Large intestine (tissue), 3 donors: ENCODE results near the gene MLLT6. TPM values are rescaled to one million over a fixed set of nuclear protein-coding genes. Genes with fewer than 3 reads are reported as not detected.
"Not testable (repeated sequence)": the region's sequence is repeated elsewhere in the genome, so short reads cannot be mapped to it uniquely, and the experiment has no call there.

Experiments
- DNase-seq, 2 donors: peaks; one replicate each; pipeline versions ENCODE4 v3.0.0 to v3.0.0-alpha.2; 2013
- H3K27ac ChIP-seq: one replicate; pipeline ENCODE4 v1.5.1; 2013; ENCODE audit warnings: low read length
- H3K27me3 ChIP-seq: 2 replicates; pipeline ENCODE4 v1.6.1; 2013; ENCODE audit warnings: low read length; ENCODE audit not compliant: control insufficient read depth, insufficient read depth
- H3K36me3 ChIP-seq: 2 replicates; pipeline ENCODE4 v1.6.1; 2013; ENCODE audit warnings: low read length; ENCODE audit not compliant: control insufficient read depth, insufficient read depth
- H3K4me1 ChIP-seq: one replicate; pipeline ENCODE4 v1.6.1; 2013; ENCODE audit warnings: low read length; ENCODE audit not compliant: control insufficient read depth, insufficient read depth
- H3K4me3 ChIP-seq: one replicate; pipeline ENCODE4 v1.5.1; 2013; ENCODE audit warnings: low read length
- H3K9me3 ChIP-seq: one replicate; pipeline ENCODE4 v1.6.1; 2013; ENCODE audit warnings: mild to moderate bottlenecking, low read depth, low read length, moderate library complexity; ENCODE audit not compliant: control insufficient read depth
- WGBS: methylation state at CpG from one replicate; pipeline ENCODE4 v1.1.5; 2013; ENCODE audit warnings: low lambda C conversion rate; ENCODE audit not compliant: insufficient coverage; 5-methylcytosine and 5-hydroxymethylcytosine counted together
- polyA plus RNA-seq: library from polyadenylated mRNA; unstranded; fragments of 120-200 nt; gene quantifications from one replicate; pipeline ENCODE4 v1.2.1, GENCODE V29; 2013

MLLT6 gene
- polyA plus RNA-seq, 1 donor = 98.2 TPM

- H3K4me3 ChIP-seq = no peak overlapping the region
- H3K27me3 ChIP-seq = no peaks in the 10 kb centered on the region
- no peak overlapping the region for H3K27ac ChIP-seq
- no peaks in the 10 kb centered on the region for H3K9me3 ChIP-seq
- H3K4me1 ChIP-seq = peaks cover 15% of the 10 kb centered on the region
- no CpG with 5 or more reads among the region's 12 CpGs for WGBS
- DNase-seq = no peak
- peaks cover 88% of the 10 kb centered on the region for H3K36me3 ChIP-seq
Observed at GRCh38 chr17:38717139-38717745, 12.2 kb downstream of the MLLT6 start.

- no peak overlapping the region for H3K4me3 ChIP-seq
- no CpG with 5 or more reads among the region's 29 CpGs for WGBS
Observed at GRCh38 chr17:38719289-38719942, 14.3 kb downstream of the MLLT6 start.

GRCh38 chr17:38719943-38720641 is 15.0 kb downstream of the MLLT6 start:
- Histone ChIP-seq H3K27me3 (no peaks in the 10 kb centered on the region), H3K4me1 (peaks cover 18% of the 10 kb centered on the region), H3K27ac (no peak overlapping the region), H3K36me3 (peaks cover 80% of the 10 kb centered on the region), H3K9me3 (no peaks in the 10 kb centered on the region), H3K4me3 (no peak overlapping the region)
- no CpG with 5 or more reads among the region's 39 CpGs for WGBS
- no peak for DNase-seq

More at GRCh38 chr17:38719289-38719942, 14.3 kb downstream of the MLLT6 start:
- Histone ChIP-seq H3K36me3 (peaks cover 79% of the 10 kb centered on the region), H3K27ac (peak overlapping the region; percentile 0), H3K9me3 (no peaks in the 10 kb centered on the region), H3K27me3 (no peaks in the 10 kb centered on the region), H3K4me1 (peaks cover 15% of the 10 kb centered on the region)
- DNase-seq = no peak

- WGBS = 83% methylated on average over 1 of the region's 6 CpGs
- Histone ChIP-seq H3K27me3 (no peaks in the 10 kb centered on the region), H3K36me3 (peaks cover 77% of the 10 kb centered on the region), H3K9me3 (no peaks in the 10 kb centered on the region), H3K4me1 (peaks cover 27% of the 10 kb centered on the region), H3K27ac (no peak overlapping the region), H3K4me3 (no peak overlapping the region)
- DNase-seq = no peak
Observed at GRCh38 chr17:38720941-38721340, 15.9 kb downstream of the MLLT6 start.

DNA sequence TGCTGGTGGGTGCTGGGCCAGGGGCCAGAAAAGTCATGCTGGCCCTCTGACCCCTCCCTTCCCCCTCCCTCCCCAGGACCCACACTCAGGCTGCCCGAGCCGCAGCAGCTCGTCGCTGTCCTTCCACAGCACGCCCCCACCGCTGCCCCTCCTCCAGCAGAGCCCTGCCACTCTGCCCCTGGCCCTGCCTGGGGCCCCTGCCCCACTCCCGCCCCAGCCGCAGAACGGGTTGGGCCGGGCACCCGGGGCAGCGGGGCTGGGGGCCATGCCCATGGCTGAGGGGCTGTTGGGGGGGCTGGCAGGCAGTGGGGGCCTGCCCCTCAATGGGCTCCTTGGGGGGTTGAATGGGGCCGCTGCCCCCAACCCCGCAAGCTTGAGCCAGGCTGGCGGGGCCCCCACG is 16.7 kb downstream of the MLLT6 start:
- H3K9me3 ChIP-seq = no peaks in the 10 kb centered on the region
- H3K27me3 ChIP-seq = no peaks in the 10 kb centered on the region
- H3K27ac ChIP-seq = no peak overlapping the region
- no peak for DNase-seq
- no CpG with 5 or more reads among the region's 16 CpGs for WGBS
- peaks cover 35% of the 10 kb centered on the region for H3K4me1 ChIP-seq
- H3K36me3 ChIP-seq = peaks cover 69% of the 10 kb centered on the region
- H3K4me3 ChIP-seq = no peak overlapping the region

- Histone ChIP-seq H3K27me3 (no peaks in the 10 kb centered on the region), H3K27ac (peak overlapping the region; percentile 70), H3K36me3 (peaks cover 53% of the 10 kb centered on the region), H3K4me3 (no peak overlapping the region), H3K4me1 (peaks cover 29% of the 10 kb centered on the region), H3K9me3 (no peaks in the 10 kb centered on the region)
- no peak for DNase-seq
- WGBS = no CpG with 5 or more reads among the region's 16 CpGs
Observed at GRCh38 chr17:38724337-38724988, 19.4 kb downstream of the MLLT6 start.

DNA sequence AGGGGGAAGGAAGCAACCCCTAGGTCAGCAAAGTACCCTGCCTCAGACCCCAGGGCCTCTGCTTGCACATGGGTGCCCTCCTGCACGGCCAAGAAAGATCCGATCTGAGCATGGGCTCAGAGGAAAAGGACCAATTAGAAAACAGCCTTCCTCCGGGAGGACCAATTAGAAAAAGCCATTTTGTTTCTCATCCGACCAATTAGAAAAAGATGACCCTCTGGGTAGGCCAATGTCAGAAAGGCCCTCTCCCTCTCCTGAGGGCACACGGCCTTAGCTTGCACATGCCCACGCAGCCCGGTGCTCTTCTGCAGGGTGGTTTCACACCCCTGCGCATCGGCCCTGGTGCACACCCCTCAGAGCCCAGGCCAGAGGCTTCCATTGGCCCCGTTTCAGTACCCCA is 20.0 kb downstream of the MLLT6 start:
- Histone ChIP-seq H3K9me3 (no peaks in the 10 kb centered on the region), H3K27me3 (no peaks in the 10 kb centered on the region), H3K36me3 (peaks cover 48% of the 10 kb centered on the region), H3K4me3 (no peak overlapping the region), H3K27ac (peak overlapping the region; percentile 70), H3K4me1 (peaks cover 26% of the 10 kb centered on the region)
- DNase-seq = no peak
- no CpG with 5 or more reads among the region's 10 CpGs for WGBS

- Histone ChIP-seq H3K27ac (peak overlapping the region; percentile 70), H3K36me3 (peaks cover 39% of the 10 kb centered on the region), H3K4me1 (peaks cover 29% of the 10 kb centered on the region)
- not testable (repeated sequence) for H3K27me3 ChIP-seq, H3K4me3 ChIP-seq, H3K9me3 ChIP-seq
- no CpG with 5 or more reads among the region's 8 CpGs for WGBS
- DNase-seq = peak; percentile 89 to 92
Observed at GRCh38 chr17:38726145-38726544, 21.1 kb downstream of the MLLT6 start.

DNA sequence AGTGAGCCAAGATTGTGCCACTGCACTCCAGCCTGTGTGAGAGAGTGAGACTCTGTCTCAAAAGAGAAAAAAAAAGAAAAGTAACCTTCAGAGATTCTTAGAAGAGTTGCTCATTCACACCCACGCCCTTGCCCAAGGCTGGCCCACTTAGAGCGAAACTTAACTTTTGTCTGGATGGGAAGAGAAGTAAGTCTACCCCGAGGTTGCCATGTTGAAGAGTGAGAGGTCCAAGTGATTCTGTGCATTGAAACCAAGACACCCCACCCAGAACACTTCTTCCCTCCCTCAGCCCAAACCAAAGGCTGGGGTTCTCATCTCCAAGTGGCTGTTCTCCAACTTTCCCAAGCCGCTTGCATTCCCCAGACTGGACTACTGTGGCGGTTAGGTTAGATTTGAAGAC is 22.7 kb downstream of the MLLT6 start:
- H3K27me3 ChIP-seq = no peaks in the 10 kb centered on the region
- no peak overlapping the region for H3K4me3 ChIP-seq
- no peak for DNase-seq
- H3K4me1 ChIP-seq = peaks cover 45% of the 10 kb centered on the region
- WGBS = no CpG with 5 or more reads among the region's 5 CpGs
- H3K9me3 ChIP-seq = no peaks in the 10 kb centered on the region
- peaks cover 26% of the 10 kb centered on the region for H3K36me3 ChIP-seq
- H3K27ac ChIP-seq = no peak overlapping the region

DNA sequence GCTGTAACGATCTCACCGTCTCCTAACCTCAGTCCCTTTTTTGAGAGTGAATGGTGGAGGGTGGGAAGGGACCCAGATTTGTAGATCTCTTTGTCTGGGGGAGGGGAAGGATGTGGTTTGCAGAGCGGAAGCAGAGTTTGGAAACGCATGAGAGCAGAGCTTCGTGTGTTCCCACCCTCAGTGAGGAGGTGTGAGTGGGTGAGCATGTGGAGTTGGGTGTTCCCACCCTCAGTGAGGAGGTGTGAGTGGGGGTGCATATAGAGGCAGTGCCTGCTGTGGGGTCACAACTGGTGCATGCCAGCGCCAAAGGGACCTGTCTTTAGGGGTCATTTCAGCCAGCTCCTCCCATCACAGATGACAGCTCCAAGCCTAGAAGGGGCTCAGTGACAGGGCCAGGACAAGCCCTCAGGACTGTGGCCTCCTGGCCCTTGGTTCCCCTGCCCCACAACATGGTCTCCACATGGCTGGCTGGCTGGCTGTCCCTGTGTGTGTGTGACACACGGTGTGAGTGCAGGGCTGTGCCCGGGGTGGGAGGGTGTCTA is 23.3 kb downstream of the MLLT6 start:
- Histone ChIP-seq H3K27me3 (no peaks in the 10 kb centered on the region), H3K9me3 (no peaks in the 10 kb centered on the region), H3K4me3 (no peak overlapping the region), H3K36me3 (peaks cover 25% of the 10 kb centered on the region), H3K27ac (no peak overlapping the region), H3K4me1 (peaks cover 51% of the 10 kb centered on the region)
- no peak for DNase-seq
- WGBS = no CpG with 5 or more reads among the region's 8 CpGs
